ENCODE results near the gene XIST. TPM values are rescaled to one million over a fixed set of nuclear protein-coding genes. Genes with fewer than 3 reads are reported as not detected.

Gene XIST
- total and polyA plus RNA-seq, 10 of the 15 experiments (the other 5 are each of a cell fraction or from before 2014, with no cell fraction given) = 39.1 to 787 (median 91.3) TPM

DNA sequence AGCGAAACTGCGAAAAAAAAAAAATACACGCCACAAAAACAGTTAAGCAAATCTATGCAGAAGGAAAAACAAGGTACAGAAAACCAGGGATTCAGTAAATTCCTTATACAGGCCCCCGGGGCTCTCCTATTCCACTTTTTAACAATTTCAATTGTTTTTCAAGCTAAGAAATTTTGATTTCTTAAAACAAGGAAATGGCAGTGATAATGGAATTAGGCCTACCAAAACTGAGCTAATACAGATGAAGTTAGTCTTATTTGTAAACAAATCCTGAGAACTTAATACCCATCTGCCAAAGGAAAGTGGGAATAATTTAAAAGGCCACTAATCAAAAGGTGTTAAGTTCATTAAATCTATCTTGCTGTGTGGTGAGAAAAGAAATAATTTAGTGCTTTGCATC, 20.2 kb downstream of the XIST start:
- no TSS peak for BruUV-seq (replicated peaks)
- Histone ChIP-seq H3K27ac (ENCODE audit: control insufficient read depth, insufficient read depth) (no peak overlapping the region), H3K4me2 (ENCODE audit: control insufficient read depth, insufficient read depth) (no peak overlapping the region), H3K4me1 (ENCODE audit: control insufficient read depth, insufficient read depth, low read length) (no peaks in the 10 kb centered on the region), H4K20me1 (ENCODE audit: control insufficient read depth, insufficient read depth) (peaks cover 3% of the 10 kb centered on the region; the same call in 1 of the 2 replicates), H3K9me3 (replicated peaks; ENCODE audit: control insufficient read depth, insufficient read depth, low read length) (no peaks in the 10 kb centered on the region), H3K79me2 (ENCODE audit: control insufficient read depth, insufficient read depth, low read length) (peaks cover 17% of the 10 kb centered on the region), H3K4me3 (no peak overlapping the region), H3K9ac (ENCODE audit: control insufficient read depth, insufficient read depth, low read length) (no peak overlapping the region), H3K27me3 (replicated peaks in 1 of 2; ENCODE audit: control insufficient read depth in 2 of 2, insufficient read depth in 2 of 2, low read length in 1 of 2) (no peaks in the 10 kb centered on the region), H2AFZ (ENCODE audit: control insufficient read depth, low read depth, low read length) (no peak overlapping the region), H3K36me3 (ENCODE audit: control insufficient read depth in 2 of 2, insufficient read depth in 2 of 2, low read length in 1 of 2) (no peaks in the 10 kb centered on the region; a peak in 3 of 4 replicates)
- ChIA-PET RAD21 (ENCODE audit: unreplicated experiment) (no interaction called here), POLR2A (no interaction called here), CTCF (interaction anchor here (0.6 kb wide), 1 partner anchor 1773 kb away, joined by 4 read pairs; no protein-coding TSS in a partner anchor), SMC1A (ENCODE audit: uncharacterized antibody, unreplicated experiment) (no interaction called here)
- in situ Hi-C loops (cut with MboI) = no loop called here
- WGBS (ENCODE audit: insufficient coverage, insufficient replicate concordance, low lambda C conversion rate, missing lambda C conversion rate) = 50% methylated on average over 4 of the region's 4 CpGs
- no peak for ATAC-seq
- intact Hi-C loops (cut with micrococcal nuclease; ENCODE audit: unreplicated experiment) = no loop called here
- no peak for DNase-seq (ENCODE audit: low read depth, low spot score)
- FAIRE-seq = no peak
- no peak for TF ChIP-seq RCOR1 (conservative IDR thresholded peaks at IDR 0.05; ENCODE audit: low read depth, low read length)
- TF ChIP-seq, protein P1, sequence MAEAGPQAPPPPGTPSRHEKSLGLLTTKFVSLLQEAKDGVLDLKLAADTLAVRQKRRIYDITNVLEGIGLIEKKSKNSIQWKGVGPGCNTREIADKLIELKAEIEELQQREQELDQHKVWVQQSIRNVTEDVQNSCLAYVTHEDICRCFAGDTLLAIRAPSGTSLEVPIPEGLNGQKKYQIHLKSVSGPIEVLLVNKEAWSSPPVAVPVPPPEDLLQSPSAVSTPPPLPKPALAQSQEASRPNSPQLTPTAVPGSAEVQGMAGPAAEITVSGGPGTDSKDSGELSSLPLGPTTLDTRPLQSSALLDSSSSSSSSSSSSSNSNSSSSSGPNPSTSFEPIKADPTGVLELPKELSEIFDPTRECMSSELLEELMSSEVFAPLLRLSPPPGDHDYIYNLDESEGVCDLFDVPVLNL (IDR thresholded peaks at IDR 0.05; ENCODE audit: low read depth, low read length) = no peak
- TF ChIP-seq, protein P2, sequence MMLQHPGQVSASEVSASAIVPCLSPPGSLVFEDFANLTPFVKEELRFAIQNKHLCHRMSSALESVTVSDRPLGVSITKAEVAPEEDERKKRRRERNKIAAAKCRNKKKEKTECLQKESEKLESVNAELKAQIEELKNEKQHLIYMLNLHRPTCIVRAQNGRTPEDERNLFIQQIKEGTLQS (IDR thresholded peaks at IDR 0.05; ENCODE audit: borderline replicate concordance, extremely low read depth, low read depth, low read length) = no peak
- no peak for TF ChIP-seq CHD2 (IDR thresholded peaks at IDR 0.05; ENCODE audit: borderline replicate concordance, low read depth, low read length)
- no peak for TF ChIP-seq CEBPB (IDR thresholded peaks at IDR 0.05; ENCODE audit: borderline replicate concordance in 1 of 2, low read depth in 2 of 2, low read length in 2 of 2)
- no peak for TF ChIP-seq KAT2A (conservative IDR thresholded peaks at IDR 0.05; ENCODE audit: control insufficient read depth, low read depth, low read length)
- TF ChIP-seq, protein P3, sequence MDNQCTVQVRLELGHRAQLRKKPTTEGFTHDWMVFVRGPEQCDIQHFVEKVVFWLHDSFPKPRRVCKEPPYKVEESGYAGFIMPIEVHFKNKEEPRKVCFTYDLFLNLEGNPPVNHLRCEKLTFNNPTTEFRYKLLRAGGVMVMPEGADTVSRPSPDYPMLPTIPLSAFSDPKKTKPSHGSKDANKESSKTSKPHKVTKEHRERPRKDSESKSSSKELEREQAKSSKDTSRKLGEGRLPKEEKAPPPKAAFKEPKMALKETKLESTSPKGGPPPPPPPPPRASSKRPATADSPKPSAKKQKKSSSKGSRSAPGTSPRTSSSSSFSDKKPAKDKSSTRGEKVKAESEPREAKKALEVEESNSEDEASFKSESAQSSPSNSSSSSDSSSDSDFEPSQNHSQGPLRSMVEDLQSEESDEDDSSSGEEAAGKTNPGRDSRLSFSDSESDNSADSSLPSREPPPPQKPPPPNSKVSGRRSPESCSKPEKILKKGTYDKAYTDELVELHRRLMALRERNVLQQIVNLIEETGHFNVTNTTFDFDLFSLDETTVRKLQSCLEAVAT (IDR thresholded peaks at IDR 0.05) = no peak
- TF ChIP-seq, protein P4, sequence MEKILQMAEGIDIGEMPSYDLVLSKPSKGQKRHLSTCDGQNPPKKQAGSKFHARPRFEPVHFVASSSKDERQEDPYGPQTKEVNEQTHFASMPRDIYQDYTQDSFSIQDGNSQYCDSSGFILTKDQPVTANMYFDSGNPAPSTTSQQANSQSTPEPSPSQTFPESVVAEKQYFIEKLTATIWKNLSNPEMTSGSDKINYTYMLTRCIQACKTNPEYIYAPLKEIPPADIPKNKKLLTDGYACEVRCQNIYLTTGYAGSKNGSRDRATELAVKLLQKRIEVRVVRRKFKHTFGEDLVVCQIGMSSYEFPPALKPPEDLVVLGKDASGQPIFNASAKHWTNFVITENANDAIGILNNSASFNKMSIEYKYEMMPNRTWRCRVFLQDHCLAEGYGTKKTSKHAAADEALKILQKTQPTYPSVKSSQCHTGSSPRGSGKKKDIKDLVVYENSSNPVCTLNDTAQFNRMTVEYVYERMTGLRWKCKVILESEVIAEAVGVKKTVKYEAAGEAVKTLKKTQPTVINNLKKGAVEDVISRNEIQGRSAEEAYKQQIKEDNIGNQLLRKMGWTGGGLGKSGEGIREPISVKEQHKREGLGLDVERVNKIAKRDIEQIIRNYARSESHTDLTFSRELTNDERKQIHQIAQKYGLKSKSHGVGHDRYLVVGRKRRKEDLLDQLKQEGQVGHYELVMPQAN (conservative IDR thresholded peaks at IDR 0.05) = no peak
- TF ChIP-seq NR2F1 (conservative IDR thresholded peaks at IDR 0.05) = no peak
- TF ChIP-seq, protein P5, sequence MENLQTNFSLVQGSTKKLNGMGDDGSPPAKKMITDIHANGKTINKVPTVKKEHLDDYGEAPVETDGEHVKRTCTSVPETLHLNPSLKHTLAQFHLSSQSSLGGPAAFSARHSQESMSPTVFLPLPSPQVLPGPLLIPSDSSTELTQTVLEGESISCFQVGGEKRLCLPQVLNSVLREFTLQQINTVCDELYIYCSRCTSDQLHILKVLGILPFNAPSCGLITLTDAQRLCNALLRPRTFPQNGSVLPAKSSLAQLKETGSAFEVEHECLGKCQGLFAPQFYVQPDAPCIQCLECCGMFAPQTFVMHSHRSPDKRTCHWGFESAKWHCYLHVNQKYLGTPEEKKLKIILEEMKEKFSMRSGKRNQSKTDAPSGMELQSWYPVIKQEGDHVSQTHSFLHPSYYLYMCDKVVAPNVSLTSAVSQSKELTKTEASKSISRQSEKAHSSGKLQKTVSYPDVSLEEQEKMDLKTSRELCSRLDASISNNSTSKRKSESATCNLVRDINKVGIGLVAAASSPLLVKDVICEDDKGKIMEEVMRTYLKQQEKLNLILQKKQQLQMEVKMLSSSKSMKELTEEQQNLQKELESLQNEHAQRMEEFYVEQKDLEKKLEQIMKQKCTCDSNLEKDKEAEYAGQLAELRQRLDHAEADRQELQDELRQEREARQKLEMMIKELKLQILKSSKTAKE (IDR thresholded peaks at IDR 0.05; ENCODE audit: low read depth, poor library complexity, severe bottlenecking) = no peak
- TF ChIP-seq CHD1 (IDR thresholded peaks at IDR 0.05; ENCODE audit: low read depth, low read length) = no peak
- TF ChIP-seq ATF7 (IDR thresholded peaks at IDR 0.05; ENCODE audit: low read depth) = no peak
- no peak for TF ChIP-seq HDGF (IDR thresholded peaks at IDR 0.05)
